Activated CD4-positive, CD25-positive, alpha-beta regulatory T cell treated with anti-CD3 and anti-CD28 coated beads, Interleukin-2, amount 50 U/mL, for 16 hours (primary cell): ENCODE data around the gene CTDP1.
"Not testable (repeated sequence)": the region's sequence is repeated elsewhere in the genome, so short reads cannot be mapped to it uniquely, and the experiment has no call there.

ENCODE experiments used
- DNase-seq: peaks from one replicate; pipeline ENCODE4 v3.0.0-alpha.2; 2020; ENCODE audit warnings: low read depth, low spot score

CTDP1 gene

DNA sequence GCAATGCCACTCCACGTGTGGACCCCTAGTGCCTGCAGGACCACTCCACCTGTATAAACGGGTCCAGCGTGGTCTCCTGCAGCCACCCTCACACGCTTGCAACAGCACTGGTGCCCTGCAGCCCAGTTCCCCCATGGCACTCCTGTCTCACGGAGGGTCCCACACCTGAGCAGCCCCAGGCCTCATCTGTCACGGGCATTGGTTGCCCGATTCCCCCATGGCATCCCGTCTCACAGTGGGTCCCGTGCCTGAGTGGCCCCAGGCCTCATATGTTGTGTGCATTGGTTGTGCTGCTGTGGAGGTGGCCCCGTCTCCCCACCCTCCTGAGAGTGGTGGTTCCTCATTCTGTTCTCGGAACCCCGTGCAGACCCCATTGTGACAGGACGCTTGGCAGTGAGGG is 43.4 kb downstream of the CTDP1 start:
- no peak for DNase-seq

DNA sequence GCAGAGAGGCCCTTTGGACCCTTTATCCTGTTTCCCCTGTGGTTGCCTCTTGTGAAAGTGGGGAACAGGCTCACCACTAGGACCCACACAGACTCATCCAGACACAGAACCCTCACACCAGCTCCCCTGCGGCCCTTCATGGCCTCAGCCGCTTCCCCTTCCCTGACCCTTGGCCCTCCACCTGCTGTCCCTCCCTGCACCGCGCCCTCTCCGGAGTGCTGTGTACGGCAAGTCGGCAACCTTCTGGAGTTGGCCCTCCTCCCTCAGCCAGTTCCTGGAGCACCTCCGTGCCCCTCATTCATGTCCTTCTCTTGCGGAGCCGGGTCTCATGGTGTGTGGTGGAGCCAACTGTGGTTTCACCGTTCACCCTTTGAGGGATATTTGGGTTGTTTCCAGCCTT is 44.0 kb downstream of the CTDP1 start:
- DNase-seq, result no peak

DNA sequence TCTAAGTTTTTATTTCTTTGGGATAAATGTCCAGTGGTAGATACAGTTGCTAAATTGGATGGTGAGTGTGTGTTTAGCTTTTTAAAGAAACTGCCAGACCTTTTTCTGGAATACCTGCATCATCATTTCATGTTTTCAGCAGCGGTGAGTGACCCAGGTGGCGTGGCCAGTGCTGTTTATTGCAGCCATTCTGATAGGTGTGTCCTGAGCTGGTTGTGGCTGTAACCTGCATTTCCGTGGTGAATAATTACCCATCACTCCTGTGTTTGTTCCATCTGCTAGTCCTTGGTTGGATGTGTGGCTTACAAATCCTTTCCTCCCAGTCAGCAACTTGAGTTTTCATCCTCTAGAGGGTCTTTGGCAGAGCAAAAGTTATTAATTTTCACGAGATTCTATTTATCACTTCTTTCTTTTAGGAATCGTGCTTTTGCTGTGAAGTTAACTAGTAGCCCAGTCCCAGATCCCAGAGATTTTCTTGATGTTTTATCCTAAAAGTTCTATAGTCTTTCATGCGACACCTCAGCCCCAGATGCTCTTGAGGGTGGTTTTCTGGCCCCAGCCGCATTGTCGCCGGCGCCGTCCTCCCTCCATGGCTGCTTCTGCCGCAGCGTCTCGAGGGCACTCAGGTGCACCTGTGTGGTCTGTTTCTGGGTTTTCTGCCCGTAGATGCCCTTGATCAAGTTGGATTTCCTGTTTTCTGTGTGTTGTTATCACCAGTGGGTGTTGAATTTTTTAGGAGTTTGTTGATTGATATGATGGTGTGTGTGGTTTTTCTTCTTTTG is 44.9 kb downstream of the CTDP1 start:
- no peak for DNase-seq

DNA sequence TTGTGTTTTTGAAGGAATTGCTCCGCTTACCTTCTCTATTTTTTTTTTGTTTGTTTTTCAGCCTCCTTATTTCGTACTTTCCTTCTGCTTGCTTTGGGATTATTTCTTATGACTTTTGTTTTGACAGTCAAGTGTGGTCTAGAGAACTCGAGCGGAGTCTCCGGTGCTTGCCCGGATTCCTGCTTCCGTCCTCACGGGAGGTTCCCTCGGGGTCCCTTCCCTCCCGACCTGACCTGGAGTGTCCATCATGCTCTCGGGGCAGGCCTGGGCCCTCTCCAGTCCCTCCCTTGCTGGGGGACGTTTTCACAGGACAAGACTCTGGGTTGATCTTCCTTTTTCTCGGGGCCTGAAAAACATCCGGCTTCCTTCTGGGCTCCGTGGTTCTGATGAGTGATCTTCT is 45.9 kb downstream of the CTDP1 start:
- no peak for DNase-seq

DNA sequence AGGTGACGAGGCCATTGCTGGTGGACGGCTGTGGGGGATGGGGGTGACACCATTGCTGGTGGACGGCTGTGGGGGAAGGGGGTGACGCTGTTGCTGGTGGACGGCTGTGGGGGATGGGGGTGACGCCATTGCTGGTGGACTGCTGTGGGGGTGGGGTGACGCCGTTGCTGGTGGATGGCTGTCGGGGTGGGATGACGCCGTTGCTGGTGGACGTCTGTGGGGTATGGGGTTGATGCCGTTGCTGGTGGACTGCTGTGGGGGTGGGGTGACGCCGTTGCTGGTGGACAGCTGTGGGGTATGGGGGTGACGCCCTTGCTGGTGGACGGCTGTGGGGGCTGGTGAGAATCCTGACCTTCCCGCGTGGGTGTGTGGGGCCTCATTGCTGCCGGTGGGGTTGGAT is 47.1 kb downstream of the CTDP1 start:
- no peak for DNase-seq

DNA sequence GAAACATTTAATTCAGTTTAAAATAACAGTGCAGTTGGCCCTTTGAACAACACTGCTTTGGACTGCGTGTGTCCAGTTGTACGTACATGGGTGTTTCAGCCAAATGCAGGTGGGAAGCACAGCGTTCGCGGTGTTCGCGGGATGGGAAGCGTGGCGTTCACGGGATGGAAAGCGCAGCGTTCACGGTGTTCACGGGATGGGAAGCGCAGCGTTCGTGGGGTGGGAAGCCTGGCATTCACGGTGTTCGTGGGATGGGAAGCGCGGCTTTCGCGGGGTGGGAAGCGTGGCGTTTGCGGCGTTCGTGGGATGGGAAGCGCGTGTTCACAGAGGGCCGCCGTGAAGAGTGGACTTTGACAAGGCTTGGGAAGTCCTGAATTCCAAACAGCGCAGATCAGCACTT is 47.6 kb downstream of the CTDP1 start:
- no peak for DNase-seq

DNA sequence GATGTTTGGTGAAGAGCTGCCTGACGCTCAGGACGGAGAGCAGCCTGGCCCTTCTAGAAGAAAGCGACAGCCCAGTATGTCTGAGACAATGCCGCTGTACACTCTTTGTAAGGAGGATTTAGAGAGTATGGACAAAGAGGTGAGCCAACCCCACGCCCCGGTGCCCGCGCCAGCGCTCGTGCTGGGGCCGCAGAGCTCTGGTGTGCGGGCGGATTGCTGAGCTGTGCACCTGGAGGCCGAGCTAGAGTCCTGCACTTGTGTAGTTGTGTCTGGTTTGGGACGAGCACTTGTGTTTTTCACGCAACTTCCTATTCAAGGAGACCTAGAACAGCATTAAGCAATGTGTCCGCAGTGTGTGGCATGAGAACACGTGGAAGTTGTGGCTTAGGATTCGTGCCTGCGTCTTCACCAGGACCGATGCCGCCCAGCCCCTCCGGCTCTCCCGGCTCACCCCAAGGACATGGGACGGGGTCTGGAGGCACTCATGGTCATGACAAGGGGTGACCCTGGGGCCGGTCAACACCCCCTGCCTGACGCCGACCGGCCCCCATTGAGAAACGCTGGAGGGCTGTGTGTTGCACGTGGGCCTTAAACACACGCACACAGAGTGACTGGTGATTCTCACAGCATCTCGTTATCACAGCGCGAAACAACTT is 49.5 kb downstream of the CTDP1 start:
- DNase-seq, result no peak

DNA sequence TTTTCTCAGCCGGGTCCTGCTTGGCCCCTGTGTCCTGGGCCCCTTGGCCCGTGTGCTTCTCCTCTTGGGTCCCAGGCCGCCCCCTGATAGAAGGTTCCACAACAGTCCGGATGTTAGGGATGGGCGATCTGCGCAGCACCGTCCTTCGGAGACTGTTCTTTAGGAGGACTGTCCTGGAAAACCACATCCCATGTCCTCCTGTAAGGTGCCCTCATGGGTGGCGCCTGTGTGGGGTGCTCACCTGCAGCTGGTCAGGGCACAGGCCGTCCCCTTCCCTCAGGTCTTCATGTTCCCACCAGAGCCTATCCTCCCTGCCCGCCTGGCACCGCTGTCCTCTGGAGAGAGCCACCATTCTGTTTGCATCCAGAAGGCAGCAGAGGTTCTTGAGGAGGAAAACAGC is 50.0 kb downstream of the CTDP1 start:
- no peak for DNase-seq

DNA sequence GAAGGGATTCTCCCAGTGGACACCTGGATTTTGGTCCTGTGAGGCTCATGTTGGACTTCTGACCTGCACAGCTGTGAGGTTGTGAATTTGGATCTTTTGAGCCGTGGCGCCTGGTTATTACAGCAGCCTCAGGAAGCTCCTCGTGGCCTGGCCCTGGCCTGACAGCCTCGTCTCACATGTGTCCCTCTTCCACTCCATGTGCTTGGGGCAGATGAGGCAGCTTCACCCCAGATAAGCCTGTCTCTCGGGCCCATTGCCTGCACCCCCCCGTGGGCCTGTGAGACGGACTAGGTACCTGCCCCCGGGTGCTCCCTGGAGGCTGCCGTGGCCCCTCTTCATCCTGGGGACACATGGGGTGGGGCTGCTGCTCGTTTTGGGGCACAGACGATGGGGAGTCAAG is 51.2 kb downstream of the CTDP1 start:
- DNase-seq, result no peak

DNA sequence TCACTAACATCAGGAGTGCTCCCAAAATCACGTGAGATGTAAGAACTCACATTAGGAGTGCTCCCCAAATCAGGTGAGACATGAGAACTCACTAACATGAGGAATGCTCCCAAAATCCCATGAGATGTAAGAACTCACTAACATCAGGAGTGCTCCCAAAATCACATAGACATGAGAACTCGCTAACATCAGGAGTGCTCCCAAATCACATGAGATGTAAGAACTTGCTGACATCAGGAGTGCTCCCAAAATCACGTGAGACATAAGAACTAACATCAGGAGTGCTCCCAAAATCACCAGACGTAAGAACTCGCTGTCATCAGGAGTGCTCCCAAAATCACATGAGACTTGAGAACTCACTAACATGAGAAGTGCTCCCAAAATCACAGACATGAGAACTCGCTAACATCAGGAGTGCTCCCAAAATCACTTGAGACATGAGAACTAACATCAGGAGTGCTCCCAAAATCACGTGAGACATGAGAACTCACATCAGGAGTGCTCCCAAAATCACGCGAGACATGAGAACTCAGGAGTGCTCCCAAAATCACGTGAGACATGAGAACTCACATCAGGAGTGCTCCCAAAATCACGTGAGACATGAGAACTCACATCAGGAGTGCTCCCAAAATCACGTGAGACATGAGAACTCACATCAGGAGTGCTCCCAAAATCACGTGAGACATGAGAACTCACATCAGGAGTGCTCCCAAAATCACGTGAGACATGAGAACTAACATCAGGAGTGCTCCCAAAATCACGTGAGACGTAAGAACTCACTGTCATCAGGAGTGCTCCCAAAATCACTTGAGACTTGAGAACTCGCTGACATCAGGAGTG is 52.5 kb downstream of the CTDP1 start:
- DNase-seq, result not testable (repeated sequence)

DNA sequence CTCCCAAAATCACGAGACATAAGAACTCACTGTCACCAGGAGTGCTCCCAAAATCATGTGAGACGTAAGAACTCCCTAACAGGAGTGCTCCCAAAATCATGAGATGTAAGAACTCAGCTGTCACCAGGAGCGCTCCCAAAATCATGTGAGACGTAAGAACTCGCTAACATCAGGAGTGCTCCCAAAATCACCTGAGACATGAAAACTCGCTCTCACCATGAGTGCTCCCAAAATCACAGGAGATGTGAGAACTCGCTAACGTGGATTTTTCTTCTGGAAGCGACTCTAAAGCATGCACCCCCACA is 53.1 kb downstream of the CTDP1 start:
- no peak for DNase-seq

DNA sequence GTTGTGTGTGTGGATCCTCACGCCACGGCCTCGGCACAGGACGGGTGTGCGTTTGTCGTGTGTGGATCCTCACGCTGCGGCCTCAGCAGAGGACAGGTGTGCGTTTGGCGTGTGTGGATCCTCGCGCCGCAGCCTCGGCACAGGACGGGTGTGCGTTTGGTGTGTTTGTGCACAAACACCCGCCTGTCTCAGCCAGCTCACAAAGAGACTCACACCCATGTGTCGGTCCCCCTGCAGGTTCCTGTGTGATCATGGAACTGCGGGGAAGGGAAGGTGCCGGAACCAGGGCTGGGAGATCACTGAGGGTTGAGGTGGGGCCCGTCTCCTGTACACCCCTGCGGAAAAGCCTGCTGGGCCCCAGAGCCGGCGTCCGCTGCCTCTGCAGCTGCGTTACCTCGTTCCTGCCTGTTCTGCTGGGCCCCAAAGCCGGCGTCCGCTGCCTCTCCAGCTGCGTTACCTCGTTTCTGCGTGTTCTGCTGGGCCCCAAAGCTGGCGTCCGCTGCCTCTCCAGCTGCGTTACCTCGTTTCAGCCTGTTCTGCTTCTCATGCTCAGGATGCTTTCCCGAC is 53.6 kb downstream of the CTDP1 start:
- DNase-seq, result no peak

DNA sequence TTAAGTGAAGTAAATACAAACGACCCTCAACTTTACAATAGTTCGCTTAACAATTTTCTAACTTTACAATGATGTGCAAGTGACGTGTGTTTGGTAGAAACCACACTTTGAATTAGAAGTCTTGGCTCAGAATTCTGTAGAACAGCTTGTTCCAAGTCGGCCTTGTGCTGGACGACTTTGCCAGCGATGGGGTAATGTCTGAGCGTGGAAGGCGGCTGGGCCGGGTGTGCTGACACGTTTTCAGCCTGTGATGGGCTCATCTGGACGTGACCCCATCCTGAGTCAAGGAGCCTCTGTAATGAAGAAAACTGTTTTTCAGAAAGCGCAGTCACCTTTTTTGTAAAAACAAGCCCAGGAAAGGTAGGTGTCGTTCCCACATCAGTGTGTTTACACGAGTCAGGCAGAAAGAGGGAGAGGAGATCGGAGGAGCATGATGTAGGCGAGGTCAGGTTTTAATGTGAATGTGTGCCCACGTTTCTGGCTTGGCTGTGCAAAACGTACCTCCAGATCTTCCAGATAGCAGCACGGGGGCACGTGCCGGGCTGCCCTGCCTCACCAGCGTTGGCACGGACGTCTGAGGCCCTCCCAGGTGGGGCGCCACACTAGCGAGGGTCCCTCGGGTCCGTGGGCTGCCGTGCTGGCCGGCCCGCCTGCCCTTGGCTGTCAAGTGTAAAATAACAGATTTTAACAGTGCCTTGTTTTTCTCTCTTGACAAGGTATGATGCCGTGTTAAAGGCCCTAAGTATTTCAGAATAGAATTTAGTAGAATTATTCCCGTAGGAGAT is 54.6 kb downstream of the CTDP1 start:
- no peak for DNase-seq

DNA sequence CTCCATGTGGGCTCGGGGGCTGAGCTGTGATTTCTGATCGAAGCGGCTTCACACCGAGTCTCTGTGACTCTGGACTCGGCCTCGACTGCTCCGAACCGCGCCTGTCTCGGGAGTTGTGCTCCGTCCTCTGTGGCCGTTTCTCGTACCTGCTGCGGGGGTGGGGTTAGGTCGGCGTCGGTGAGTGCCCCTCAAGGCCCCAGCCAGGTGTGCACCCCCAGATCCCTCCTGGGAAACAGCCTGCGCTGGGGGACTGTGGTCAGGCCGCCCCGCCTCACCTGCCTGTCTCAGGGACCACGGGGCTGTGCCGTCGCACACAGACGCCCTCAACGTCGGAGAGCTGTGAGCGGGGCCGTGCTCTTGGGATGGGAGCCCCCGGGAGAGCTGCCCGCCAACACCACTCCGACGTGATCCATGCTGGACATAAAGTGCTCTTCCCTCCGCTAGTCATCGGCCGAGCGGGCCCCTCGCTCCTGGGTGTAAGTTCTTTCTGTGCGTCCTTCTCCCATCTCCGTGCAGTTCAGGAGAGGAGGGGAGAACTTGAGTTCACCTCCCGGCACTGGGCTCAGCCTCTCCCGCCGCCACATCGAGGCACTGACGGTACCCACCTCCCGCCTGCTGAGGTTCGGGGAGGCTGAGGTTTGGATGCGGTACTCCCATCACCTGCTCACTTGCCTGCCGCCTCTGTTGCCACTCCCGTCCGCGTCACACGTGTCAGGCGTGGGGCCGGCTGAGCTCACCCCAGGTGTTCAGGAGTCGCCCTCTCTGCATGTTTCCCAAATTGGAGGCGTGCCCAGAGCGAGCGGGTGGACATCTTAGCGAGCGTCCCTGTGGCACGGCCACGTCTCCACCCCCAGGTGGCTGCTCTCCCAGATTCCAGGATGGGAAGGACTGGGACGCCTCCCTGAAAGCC is 55.7 kb downstream of the CTDP1 start:
- no peak for DNase-seq

DNA sequence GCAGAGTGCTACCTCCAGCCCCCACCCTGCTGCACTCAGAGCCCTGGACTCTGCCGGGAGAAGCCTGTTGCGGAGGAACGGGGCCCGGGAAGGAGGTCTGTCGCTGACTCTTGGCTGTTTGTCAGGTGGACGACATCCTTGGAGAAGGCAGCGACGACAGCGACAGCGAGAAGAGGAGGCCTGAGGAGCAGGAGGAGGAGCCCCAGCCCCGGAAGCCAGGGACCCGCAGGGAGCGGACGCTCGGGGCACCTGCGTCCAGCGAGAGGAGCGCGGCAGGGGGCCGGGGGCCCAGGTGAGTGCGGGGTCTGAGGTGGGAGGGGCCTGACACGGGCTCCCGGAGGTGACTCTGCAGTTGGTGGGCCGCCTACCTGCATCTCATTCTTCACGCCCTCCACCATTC is 56.6 kb downstream of the CTDP1 start:
- DNase-seq, result no peak

DNA sequence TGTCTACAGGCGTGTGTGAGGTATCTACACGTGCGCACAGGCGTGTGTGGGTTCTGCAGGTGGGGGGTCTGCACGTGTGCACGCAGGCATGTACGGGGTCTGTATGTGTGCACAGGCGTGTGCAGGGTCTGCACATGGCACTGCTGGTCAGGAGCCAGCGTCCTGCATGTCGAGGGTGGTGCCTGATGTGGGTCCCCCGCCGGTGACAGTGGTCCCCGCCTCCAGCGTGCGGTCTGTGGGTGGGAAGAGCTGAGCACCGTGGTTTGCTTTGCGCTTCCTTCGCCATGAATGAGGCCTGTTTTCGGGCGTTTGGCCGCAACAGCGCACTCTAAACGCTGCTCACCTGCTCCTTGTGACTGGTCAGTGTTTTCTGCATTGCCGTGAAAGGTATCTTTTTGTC is 57.2 kb downstream of the CTDP1 start:
- DNase-seq, result no peak

DNA sequence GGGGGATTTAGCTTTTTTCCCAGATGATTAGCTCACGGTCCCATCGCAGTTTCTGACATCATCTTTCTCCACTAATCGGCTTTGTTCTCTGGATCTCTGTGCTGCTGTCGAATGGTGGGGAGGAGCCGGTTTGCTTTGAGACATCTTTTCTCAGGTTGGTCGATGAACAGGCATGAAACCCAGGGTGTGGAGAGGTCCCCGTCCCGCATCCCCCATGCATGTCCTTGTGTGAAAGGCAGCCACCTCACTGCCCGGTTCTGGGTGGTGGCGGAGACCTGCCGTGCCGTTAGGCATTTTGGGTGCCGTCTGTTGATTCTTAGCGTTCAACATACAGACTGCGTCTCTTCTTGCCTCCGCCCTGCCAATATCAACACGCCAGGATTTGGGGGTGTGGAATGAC is 57.8 kb downstream of the CTDP1 start:
- no peak for DNase-seq

DNA sequence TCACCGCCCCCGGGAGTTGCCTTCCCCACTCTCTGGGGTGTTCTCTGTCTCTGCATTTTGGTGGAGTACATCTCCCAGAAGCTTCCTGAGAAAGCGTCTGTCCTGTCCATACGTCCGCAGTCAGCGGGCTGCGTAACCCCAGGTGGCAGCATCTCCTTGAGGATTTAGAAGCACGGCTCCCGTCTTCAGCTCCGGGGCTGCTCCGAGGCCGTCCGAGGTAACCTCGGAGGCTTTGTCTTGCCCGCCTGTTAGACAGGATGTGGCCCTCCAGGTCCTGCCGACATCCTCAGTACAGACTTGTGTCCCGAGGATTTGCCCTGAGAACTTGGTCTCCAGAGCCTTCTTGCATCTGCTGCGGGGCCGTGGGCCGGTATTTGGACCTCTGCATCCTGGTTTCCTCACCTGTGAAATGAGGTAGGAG is 58.4 kb downstream of the CTDP1 start:
- DNase-seq, result no peak

DNA sequence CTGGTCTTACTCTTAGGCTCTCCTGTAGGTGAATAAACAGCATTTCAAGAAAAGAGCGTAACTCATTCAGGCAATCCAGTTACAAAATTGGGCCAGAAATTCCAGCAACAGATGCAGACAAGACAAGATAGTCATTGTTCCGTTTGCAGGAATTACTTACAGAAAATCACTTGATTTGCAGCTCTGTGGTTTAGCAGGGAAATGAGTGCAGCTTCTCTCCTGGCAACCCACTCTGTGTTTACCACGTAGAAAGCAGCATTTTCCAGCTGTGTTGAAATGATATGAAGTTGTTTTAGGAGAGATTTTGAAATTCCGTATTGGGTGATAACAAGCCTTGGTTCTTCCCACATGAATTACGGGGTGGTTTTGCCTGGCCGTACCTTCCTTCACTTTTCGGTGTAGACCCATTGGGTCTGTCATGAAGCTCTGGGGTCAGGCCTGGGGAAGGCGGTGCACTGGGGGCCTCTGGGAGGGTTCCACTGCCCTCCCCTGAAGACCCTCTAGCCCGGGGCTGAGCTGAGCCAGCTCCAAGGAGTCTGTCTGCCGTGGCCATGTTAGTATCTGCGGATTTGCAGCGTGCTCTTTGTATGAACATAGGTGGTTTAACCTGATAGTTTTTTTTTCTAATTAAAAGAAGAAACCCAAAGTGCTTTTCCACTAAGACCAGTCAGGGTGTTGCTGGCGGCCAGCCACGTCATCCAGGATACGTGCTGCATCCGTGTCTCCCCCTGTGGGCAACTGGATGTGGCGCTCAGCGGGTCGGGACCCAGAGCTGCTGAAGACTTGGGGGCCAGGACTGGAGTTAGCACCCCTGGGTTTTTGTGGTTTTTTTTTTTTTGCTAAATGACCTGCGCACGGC is 59.2 kb downstream of the CTDP1 start:
- no peak for DNase-seq

DNA sequence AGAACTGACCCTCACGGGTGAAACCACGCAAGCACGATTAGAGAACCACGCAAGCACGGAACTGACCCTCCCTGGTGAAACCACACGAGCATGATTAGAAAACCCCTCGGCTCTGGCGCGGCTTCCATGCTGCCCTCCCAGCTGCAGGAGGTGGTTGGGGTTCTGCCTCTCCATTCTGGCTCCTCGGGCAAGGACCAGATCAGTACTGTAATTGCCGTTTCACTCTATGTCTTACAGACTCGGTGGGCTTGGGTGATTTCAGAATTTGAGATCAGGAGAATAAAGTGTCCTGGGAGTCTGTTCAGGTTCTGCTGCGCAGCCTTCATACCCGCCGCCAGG is 59.8 kb downstream of the CTDP1 start:
- no peak for DNase-seq
